Psoas muscle (tissue), 8 donors: ENCODE data around the gene KCNB1. TPM values are rescaled to one million over a fixed set of nuclear protein-coding genes. Genes with fewer than 3 reads are reported as not detected.

Experiments
- ATAC-seq, 4 donors: fragments of 200-7000 bp; cut with Tn5 transposase; one replicate each; pipeline ENCODE4 v1.9.1; 2020; ENCODE audit warnings: moderate library complexity in 3 of 4, mild to moderate bottlenecking in 2 of 4
- DNase-seq, 2 donors: peaks; one replicate each; pipeline ENCODE4 v3.0.0-alpha.2; 2020
- H3K27ac ChIP-seq: fragments of 200-600 bp; one replicate; pipeline ENCODE4 v1.8.0; 2022
- H3K27me3 ChIP-seq, 3 donors: fragments of 200-600 bp in 1 of 3; one replicate each; pipeline versions ENCODE4 v1.6.1 to v1.8.0; 2013 to 2022; ENCODE audit warnings: low read length in 2 of 3, mild to moderate bottlenecking in 2 of 3, moderate library complexity in 1 of 3; ENCODE audit not compliant: insufficient read depth in 3 of 3
- H3K36me3 ChIP-seq, 2 donors: fragments of 200-600 bp in 1 of 2; one replicate each; pipeline versions ENCODE4 v1.6.1 to v1.8.0; 2013 to 2022; ENCODE audit warnings: low read depth in 1 of 2, mild to moderate bottlenecking in 1 of 2, moderate library complexity in 1 of 2; ENCODE audit not compliant: insufficient read depth in 1 of 2
- H3K4me1 ChIP-seq: fragments of 200-600 bp; one replicate; pipeline ENCODE4 v1.8.0; 2022
- H3K4me3 ChIP-seq: fragments of 200-600 bp; one replicate; pipeline ENCODE4 v1.8.0; 2022; ENCODE audit warnings: mild to moderate bottlenecking
- H3K9me3 ChIP-seq: fragments of 200-600 bp; one replicate; pipeline ENCODE4 v1.8.0; 2022
- CTCF ChIP-seq: fragments of 200-600 bp; IDR thresholded peaks from one replicate; pipeline ENCODE4 v1.8.0; 2022; ENCODE audit warnings: antibody characterized with exemption
- WGBS, 3 donors: extraction: QIAGEN DNeasy Blood & Tissue Kit; methylation state at CpG; one replicate each; pipeline versions ENCODE4 v1.1.6 to v1.1.7; 2013; 5-methylcytosine and 5-hydroxymethylcytosine counted together
- intact Hi-C, 2 donors: fragments of 100-400 bp; cut with DNase I; formaldehyde crosslinking; loops; one replicate each; pipeline versions ENCODE4 v1.11.0 to v1.14.2; 2022
- polyA plus RNA-seq, 3 donors: library from polyadenylated mRNA; stranded (reverse); fragments of 200-250 nt; gene quantifications; one replicate each; pipeline ENCODE4 v1.2.3, GENCODE V29; 2013
- total RNA-seq, 4 donors: library from RNA; stranded (reverse); fragmentation: NEBNext Ultra II Directional in 2 of 4; extraction: Animal tissue kit (Norgen Biotek cat#: 25700) in 2 of 4; gene quantifications; one replicate each; pipeline versions ENCODE4 v1.2.1 to v1.2.4, GENCODE V29; 2021 to 2023
- donor health status: healthy with polysubstance abuse.
- donor health status: DM: no; HTN: no; CAD: no; lungs with moderate emphysema.
- donor health status: Bipolar disorder and iron deficiency.
- donor health status: healthy.
- donor health status: DM: yes; HTN: yes; CAD: no.
- donor health status: DM: no; HTN: no; CAD: no.
- donor health status: DM: no; HTN: no; CAD: no.
- donor health status: DM: yes; HTN: yes; CAD: no.

The KCNB1 gene
- total and polyA plus RNA-seq, 7 donors = 1.8 to 44.0 (median 5.3) TPM

- no peak for TF ChIP-seq CTCF
- ATAC-seq = no peak
Observed at GRCh38 chr20:49405062-49405683, 77.3 kb downstream of the KCNB1 start.

GRCh38 chr20:49404461-49404860 lies 78.0 kb downstream of the KCNB1 start:
- H3K27ac ChIP-seq = no peak overlapping the region
- no peak overlapping the region for H3K4me3 ChIP-seq
- DNase-seq (no peak), ATAC-seq (no peak)
- H3K36me3 ChIP-seq = no peaks in the 10 kb centered on the region
- no peak for TF ChIP-seq CTCF
- no peaks in the 10 kb centered on the region for H3K9me3 ChIP-seq
- peaks cover 12% of the 10 kb centered on the region for H3K4me1 ChIP-seq
- intact Hi-C loops = loop anchor here in 1 of 2 donors (5.0 kb wide), 1 partner anchor 48 kb away; no protein-coding TSS in a partner anchor
- H3K27me3 ChIP-seq = no peaks in the 10 kb centered on the region
- WGBS, 3 donors = 88 to 92% (median 90%) methylated on average over 3 of the region's 3 CpGs

More at GRCh38 chr20:49405062-49405683, 77.3 kb downstream of the KCNB1 start:
- H3K4me3 ChIP-seq = no peak overlapping the region
- WGBS, 3 donors = 44 to 50% (median 50%) methylated on average over 8 of the region's 8 CpGs
- H3K9me3 ChIP-seq = no peaks in the 10 kb centered on the region
- intact Hi-C loops = no loop called here
- H3K27ac ChIP-seq = no peak overlapping the region
- peaks cover 8% of the 10 kb centered on the region for H3K4me1 ChIP-seq
- H3K36me3 ChIP-seq = no peaks in the 10 kb centered on the region
- H3K27me3 ChIP-seq = no peaks in the 10 kb centered on the region
- no peak for DNase-seq

DNA sequence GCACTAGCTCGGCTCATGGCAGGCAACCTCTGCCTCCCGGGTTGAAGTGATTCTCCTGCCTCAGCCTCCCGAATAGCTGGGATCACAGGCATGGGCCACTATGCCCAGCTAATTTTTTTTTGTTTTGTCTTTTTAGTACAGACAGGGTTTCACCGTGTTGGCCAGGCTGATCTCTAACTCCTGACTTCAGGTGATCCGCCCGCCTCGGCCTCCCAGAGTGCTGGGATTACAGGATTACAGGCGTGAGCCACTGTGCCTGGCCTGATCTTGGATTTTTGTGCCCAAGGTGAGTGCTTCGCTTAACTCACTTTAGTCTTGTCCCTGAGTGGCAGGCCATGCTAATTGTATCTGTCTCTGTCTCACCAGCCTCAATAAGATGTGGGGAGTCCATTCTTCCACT lies 78.6 kb downstream of the KCNB1 start:
- TF ChIP-seq CTCF = no peak
- Histone ChIP-seq H3K4me1 (peaks cover 12% of the 10 kb centered on the region), H3K27ac (no peak overlapping the region), H3K9me3 (no peaks in the 10 kb centered on the region), H3K27me3 (no peaks in the 10 kb centered on the region), H3K4me3 (no peak overlapping the region), H3K36me3 (no peaks in the 10 kb centered on the region)
- intact Hi-C loops = loop anchor here in 1 of 2 donors (5.0 kb wide), 1 partner anchor 48 kb away; no protein-coding TSS in a partner anchor
- ATAC-seq (no peak), DNase-seq (no peak)
- WGBS, 3 donors = 90 to 94% (median 92%) methylated on average over 9 of the region's 9 CpGs

- Histone ChIP-seq H3K36me3 (no peaks in the 10 kb centered on the region), H3K4me1 (peaks cover 12% of the 10 kb centered on the region), H3K27me3 (no peaks in the 10 kb centered on the region), H3K27ac (no peak overlapping the region), H3K4me3 (no peak overlapping the region), H3K9me3 (no peaks in the 10 kb centered on the region)
- no peak for ATAC-seq
- 83 to 86% (median 86%) methylated on average over 2 of the region's 2 CpGs for WGBS, 3 donors
- intact Hi-C loops = loop anchor here in 1 of 2 donors (5.0 kb wide), 1 partner anchor 49 kb away; no protein-coding TSS in a partner anchor
- TF ChIP-seq CTCF = no peak
- no peak for DNase-seq
Observed at GRCh38 chr20:49403012-49403411, 79.5 kb downstream of the KCNB1 start.
